HEK293 (cell line): Measurements from ENCODE around the gene SNTB2.

Experiments used
- CTCF ChIA-PET: fragments of 350-600 bp; formaldehyde crosslinking; extraction: SDS; loops from one replicate; lab custom pipeline; 2021; ENCODE audit warnings: antibody characterized with exemption; lab: Yijun Ruan, JAX
- POLR2A ChIA-PET: fragments of 300-600 bp; formaldehyde crosslinking; extraction: SDS; loops from one replicate; lab custom pipeline; 2020; ENCODE audit warnings: antibody characterized with exemption, inconsistent platforms; lab: Yijun Ruan, JAX
- H3K27ac ChIP-seq: fragments of 200-500 bp; sonication (Bioruptor generic); 2 replicates; pipeline ENCODE4 v1.5.1; 2014; ENCODE audit warnings: low read depth, low read length, control low read depth, inconsistent platforms; ENCODE audit errors: extremely low read depth
- H3K36me3 ChIP-seq, 2 experiments: fragments of 200-500 bp in 1 of 2; sonication (Bioruptor generic) in 1 of 2; 1 replicate in 1 of 2; 2 replicates in 1 of 2; pipeline ENCODE4 v1.5.1; 2014 to 2017; ENCODE audit warnings: inconsistent platforms in 2 of 2, low read length in 2 of 2; ENCODE audit not compliant: control insufficient read depth in 2 of 2, insufficient read depth in 1 of 2
- H3K4me1 ChIP-seq: fragments of 200-500 bp; sonication (Bioruptor generic); 2 replicates; pipeline ENCODE4 v1.5.1; 2014; ENCODE audit warnings: mild to moderate bottlenecking, low read length, inconsistent platforms; ENCODE audit not compliant: control insufficient read depth, insufficient read depth
- H3K4me3 ChIP-seq: 2 replicates; pipeline ENCODE4 v1.5.1; 2011; ENCODE audit warnings: low read depth, mild to moderate bottlenecking, control low read depth, low read length, moderate library complexity
- H3K9me3 ChIP-seq: fragments of 200-500 bp; sonication (Bioruptor generic); 2 replicates; pipeline ENCODE4 v1.5.1; 2014; ENCODE audit warnings: low read depth, low read length, inconsistent platforms; ENCODE audit not compliant: control insufficient read depth, insufficient read depth
- BCL11A ChIP-seq: fragments of 450-650 bp; formaldehyde crosslinking; IDR thresholded peaks from 2 replicates; pipeline ENCODE4 v1.5.1; 2016; ENCODE audit warnings: low read depth, missing biosample characterization, missing genetic modification characterization
- BCL6B ChIP-seq: fragments of 450-650 bp; formaldehyde crosslinking; IDR thresholded peaks from 2 replicates; pipeline ENCODE4 v1.5.1; 2017; ENCODE audit warnings: missing biosample characterization, missing genetic modification characterization
- HOXD13 ChIP-seq: sonication (generic); formaldehyde crosslinking; IDR thresholded peaks from 2 replicates; pipeline ENCODE4 v1.8.0; 2022; ENCODE audit warnings: missing genetic modification reagents, borderline replicate concordance
- KLF10 ChIP-seq: fragments of 450-650 bp; IDR thresholded peaks from 2 replicates; pipeline ENCODE4 v1.5.1; 2018; ENCODE audit warnings: missing biosample characterization, mild to moderate bottlenecking, missing genetic modification characterization
- YY2 ChIP-seq: fragments of 450-650 bp; formaldehyde crosslinking; IDR thresholded peaks from 2 replicates; pipeline ENCODE4 v1.5.1; 2016; ENCODE audit warnings: missing biosample characterization, missing genetic modification characterization
- ZBTB1 ChIP-seq: fragments of 450-650 bp; formaldehyde crosslinking; IDR thresholded peaks from 2 replicates; pipeline ENCODE4 v1.5.1; 2016; ENCODE audit warnings: missing biosample characterization, missing genetic modification characterization
- ZBTB48 ChIP-seq: fragments of 450-650 bp; formaldehyde crosslinking; IDR thresholded peaks from 2 replicates; pipeline ENCODE4 v1.5.1; 2016; ENCODE audit warnings: missing biosample characterization, missing genetic modification characterization
- ZBTB7A ChIP-seq: fragments of 450-650 bp; formaldehyde crosslinking; IDR thresholded peaks from 2 replicates; pipeline ENCODE4 v1.5.1; 2016; ENCODE audit warnings: low read depth, missing biosample characterization, missing genetic modification characterization
- ZEB2 ChIP-seq: fragments of 450-650 bp; formaldehyde crosslinking; IDR thresholded peaks from 2 replicates; pipeline ENCODE4 v1.5.1; 2016; ENCODE audit warnings: missing biosample characterization, missing genetic modification characterization
- ZFHX2 ChIP-seq: fragments of 450-650 bp; formaldehyde crosslinking; conservative IDR thresholded peaks from 2 replicates; pipeline ENCODE4 v1.5.1; 2016; ENCODE audit warnings: missing biosample characterization, missing genetic modification characterization
- ZNF202 ChIP-seq: fragments of 450-650 bp; formaldehyde crosslinking; IDR thresholded peaks from 2 replicates; pipeline ENCODE4 v1.5.1; 2016; ENCODE audit warnings: missing biosample characterization, missing genetic modification characterization, borderline replicate concordance
- ZNF248 ChIP-seq: fragments of 450-650 bp; formaldehyde crosslinking; IDR thresholded peaks from 2 replicates; pipeline ENCODE4 v1.5.1; 2017; ENCODE audit warnings: missing biosample characterization, missing genetic modification characterization
- ZNF26 ChIP-seq: fragments of 450-650 bp; formaldehyde crosslinking; IDR thresholded peaks from 2 replicates; pipeline ENCODE4 v1.5.1; 2016; ENCODE audit warnings: missing biosample characterization, missing genetic modification characterization
- ZNF324 ChIP-seq: fragments of 450-650 bp; formaldehyde crosslinking; IDR thresholded peaks from 2 replicates; pipeline ENCODE4 v1.5.1; 2016; ENCODE audit warnings: missing biosample characterization, missing genetic modification characterization
- ZNF335 ChIP-seq: fragments of 450-650 bp; formaldehyde crosslinking; conservative IDR thresholded peaks from 2 replicates; pipeline ENCODE4 v1.5.1; 2016; ENCODE audit warnings: missing biosample characterization, missing genetic modification characterization
- ZNF404 ChIP-seq: fragments of 450-650 bp; formaldehyde crosslinking; IDR thresholded peaks from 2 replicates; pipeline ENCODE4 v1.5.1; 2017; ENCODE audit warnings: missing biosample characterization, missing genetic modification characterization
- ZNF514 ChIP-seq: fragments of 450-650 bp; formaldehyde crosslinking; IDR thresholded peaks from 2 replicates; pipeline ENCODE4 v1.5.1; 2016; ENCODE audit warnings: missing biosample characterization, missing genetic modification characterization
- ZNF530 ChIP-seq: fragments of 450-650 bp; formaldehyde crosslinking; IDR thresholded peaks from 2 replicates; pipeline ENCODE4 v1.5.1; 2016; ENCODE audit warnings: low read depth, missing biosample characterization, missing genetic modification characterization
- ZNF548 ChIP-seq: fragments of 450-650 bp; formaldehyde crosslinking; IDR thresholded peaks from 2 replicates; pipeline ENCODE4 v1.5.1; 2016; ENCODE audit warnings: missing biosample characterization, missing genetic modification characterization
- ZNF561 ChIP-seq: fragments of 450-650 bp; IDR thresholded peaks from 2 replicates; pipeline ENCODE4 v1.5.1; 2018; ENCODE audit warnings: missing biosample characterization, missing genetic modification characterization, borderline replicate concordance
- ZNF571 ChIP-seq: fragments of 450-650 bp; formaldehyde crosslinking; IDR thresholded peaks from 2 replicates; pipeline ENCODE4 v1.5.0; 2017; ENCODE audit warnings: missing biosample characterization, missing genetic modification characterization
- ZNF664 ChIP-seq: fragments of 450-650 bp; formaldehyde crosslinking; IDR thresholded peaks from 2 replicates; pipeline ENCODE4 v1.5.1; 2016; ENCODE audit warnings: missing biosample characterization, missing genetic modification characterization
- ZNF777 ChIP-seq: fragments of 450-650 bp; formaldehyde crosslinking; IDR thresholded peaks from 2 replicates; pipeline ENCODE4 v1.5.1; 2017; ENCODE audit warnings: missing biosample characterization, missing genetic modification characterization, borderline replicate concordance
- TF ChIP-seq, protein P1 (sequence below): fragments of 450-650 bp; formaldehyde crosslinking; optimal IDR thresholded peaks from 2 replicates; pipeline ENCODE3; 2016; ENCODE audit warnings: missing biosample characterization, mild to moderate bottlenecking, missing genetic modification characterization
- TF ChIP-seq, protein P2 (sequence below): fragments of 450-650 bp; formaldehyde crosslinking; IDR thresholded peaks from 2 replicates; pipeline ENCODE4 v1.5.1; 2016; ENCODE audit warnings: missing biosample characterization, missing genetic modification characterization
- TF ChIP-seq, protein P3 (sequence below): fragments of 450-650 bp; formaldehyde crosslinking; IDR thresholded peaks from 2 replicates; pipeline ENCODE4 v1.5.1; 2017; ENCODE audit warnings: missing biosample characterization, missing genetic modification characterization

The SNTB2 gene

DNA sequence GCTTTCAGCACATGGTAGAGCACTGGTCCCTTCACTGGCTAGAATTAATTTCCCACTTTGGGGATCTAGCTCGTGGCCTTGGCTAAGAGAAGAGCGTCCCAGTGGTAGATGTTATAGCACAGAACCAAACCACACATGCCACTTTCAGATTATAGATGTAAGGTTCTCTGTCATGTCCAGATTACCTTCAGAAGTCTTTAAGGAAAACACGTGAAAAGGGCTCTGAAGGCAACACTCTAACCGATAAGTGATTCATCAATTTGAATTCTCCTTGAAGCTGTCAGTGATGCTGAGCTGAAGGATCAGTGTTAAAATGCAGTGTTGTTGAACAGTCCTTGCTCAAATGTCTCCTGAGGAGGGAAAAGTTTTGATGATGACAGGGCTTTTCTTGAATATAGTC lies 80.7 kb downstream of the SNTB2 start (continued):
- TF ChIP-seq ZNF202 (tag by site-specific recombination), result no peak
- no peak for TF ChIP-seq ZEB2 (tag by site-specific recombination)

GRCh38 chr16:69270395-69270794 lies 83.4 kb downstream of the SNTB2 start:
- no peaks in the 10 kb centered on the region for H3K4me1 ChIP-seq
- no peaks in the 10 kb centered on the region for H3K9me3 ChIP-seq
- no peak for TF ChIP-seq ZBTB1 (tag by site-specific recombination)
- TF ChIP-seq BCL11A (tag by site-specific recombination), result no peak
- TF ChIP-seq ZNF404 (tag by site-specific recombination), result no peak
- TF ChIP-seq ZFHX2 (tag by site-specific recombination), result no peak
- TF ChIP-seq, protein P1, sequence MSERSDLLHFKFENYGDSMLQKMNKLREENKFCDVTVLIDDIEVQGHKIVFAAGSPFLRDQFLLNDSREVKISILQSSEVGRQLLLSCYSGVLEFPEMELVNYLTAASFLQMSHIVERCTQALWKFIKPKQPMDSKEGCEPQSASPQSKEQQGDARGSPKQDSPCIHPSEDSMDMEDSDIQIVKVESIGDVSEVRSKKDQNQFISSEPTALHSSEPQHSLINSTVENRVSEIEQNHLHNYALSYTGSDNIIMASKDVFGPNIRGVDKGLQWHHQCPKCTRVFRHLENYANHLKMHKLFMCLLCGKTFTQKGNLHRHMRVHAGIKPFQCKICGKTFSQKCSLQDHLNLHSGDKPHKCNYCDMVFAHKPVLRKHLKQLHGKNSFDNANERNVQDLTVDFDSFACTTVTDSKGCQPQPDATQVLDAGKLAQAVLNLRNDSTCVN (tag by site-specific recombination), result no peak
- no peak for TF ChIP-seq YY2 (tag by site-specific recombination)
- TF ChIP-seq ZNF548 (tag by site-specific recombination), result no peak
- TF ChIP-seq ZNF26 (tag by site-specific recombination), result no peak
- TF ChIP-seq ZNF561 (tag by site-specific recombination), result no peak
- no peak for TF ChIP-seq ZBTB48 (tag by site-specific recombination)
- TF ChIP-seq, protein P2, sequence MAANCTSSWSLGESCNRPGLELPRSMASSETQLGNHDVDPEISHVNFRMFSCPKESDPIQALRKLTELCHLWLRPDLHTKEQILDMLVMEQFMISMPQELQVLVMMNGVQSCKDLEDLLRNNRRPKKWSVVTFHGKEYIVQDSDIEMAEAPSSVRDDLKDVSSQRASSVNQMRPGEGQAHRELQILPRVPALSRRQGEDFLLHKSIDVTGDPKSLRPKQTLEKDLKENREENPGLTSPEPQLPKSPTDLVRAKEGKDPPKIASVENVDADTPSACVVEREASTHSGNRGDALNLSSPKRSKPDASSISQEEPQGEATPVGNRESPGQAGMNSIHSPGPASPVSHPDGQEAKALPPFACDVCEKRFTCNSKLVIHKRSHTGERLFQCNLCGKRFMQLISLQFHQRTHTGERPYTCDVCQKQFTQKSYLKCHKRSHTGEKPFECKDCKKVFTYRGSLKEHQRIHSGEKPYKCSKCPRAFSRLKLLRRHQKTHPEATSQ, result no peak
- TF ChIP-seq ZNF324 (tag by site-specific recombination), result no peak
- TF ChIP-seq ZEB2 (tag by site-specific recombination), result no peak
- no peak overlapping the region for H3K27ac ChIP-seq
- no peak overlapping the region for H3K4me3 ChIP-seq
- POLR2A ChIA-PET, result no interaction called here
- CTCF ChIA-PET, result no interaction called here
- peaks cover 3 to 17% of the 10 kb centered on the region in 2 experiments; a peak in 2 of 3 replicates for H3K36me3 ChIP-seq

- Histone ChIP-seq H3K4me3 (no peak overlapping the region), H3K4me1 (no peaks in the 10 kb centered on the region), H3K36me3 (peaks cover 3 to 17% of the 10 kb centered on the region in 2 experiments; a peak in 2 of 3 replicates), H3K9me3 (no peaks in the 10 kb centered on the region), H3K27ac (no peak overlapping the region)
- TF ChIP-seq ZNF335 (tag by site-specific recombination) (no peak), ZNF571 (tag by site-specific recombination) (no peak), HOXD13 (CRISPR knock-in tag) (no peak), ZNF248 (no peak), ZNF530 (tag by site-specific recombination) (no peak), KLF10 (tag by site-specific recombination) (no peak), ZNF664 (tag by site-specific recombination) (no peak), ZBTB7A (tag by site-specific recombination) (no peak), ZNF514 (tag by site-specific recombination) (no peak), YY2 (tag by site-specific recombination) (no peak), ZNF777 (tag by site-specific recombination) (no peak), BCL6B (tag by site-specific recombination) (no peak)
- TF ChIP-seq, protein P3, sequence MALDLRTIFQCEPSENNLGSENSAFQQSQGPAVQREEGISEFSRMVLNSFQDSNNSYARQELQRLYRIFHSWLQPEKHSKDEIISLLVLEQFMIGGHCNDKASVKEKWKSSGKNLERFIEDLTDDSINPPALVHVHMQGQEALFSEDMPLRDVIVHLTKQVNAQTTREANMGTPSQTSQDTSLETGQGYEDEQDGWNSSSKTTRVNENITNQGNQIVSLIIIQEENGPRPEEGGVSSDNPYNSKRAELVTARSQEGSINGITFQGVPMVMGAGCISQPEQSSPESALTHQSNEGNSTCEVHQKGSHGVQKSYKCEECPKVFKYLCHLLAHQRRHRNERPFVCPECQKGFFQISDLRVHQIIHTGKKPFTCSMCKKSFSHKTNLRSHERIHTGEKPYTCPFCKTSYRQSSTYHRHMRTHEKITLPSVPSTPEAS, result no peak
- TF ChIP-seq, protein P2, result no peak
- CTCF ChIA-PET, result no interaction called here
- POLR2A ChIA-PET, result no interaction called here
These were observed 83.9 kb downstream of the SNTB2 start for GRCh38 chr16:69270831-69271230.
